ENCODE results near the gene PSEN1. TPM values are rescaled to one million over a fixed set of nuclear protein-coding genes. Genes with fewer than 3 reads are reported as not detected.

Gene PSEN1
- total and polyA plus RNA-seq, 4 donors, result 50.0 to 81.8 (median 58.4) TPM

DNA sequence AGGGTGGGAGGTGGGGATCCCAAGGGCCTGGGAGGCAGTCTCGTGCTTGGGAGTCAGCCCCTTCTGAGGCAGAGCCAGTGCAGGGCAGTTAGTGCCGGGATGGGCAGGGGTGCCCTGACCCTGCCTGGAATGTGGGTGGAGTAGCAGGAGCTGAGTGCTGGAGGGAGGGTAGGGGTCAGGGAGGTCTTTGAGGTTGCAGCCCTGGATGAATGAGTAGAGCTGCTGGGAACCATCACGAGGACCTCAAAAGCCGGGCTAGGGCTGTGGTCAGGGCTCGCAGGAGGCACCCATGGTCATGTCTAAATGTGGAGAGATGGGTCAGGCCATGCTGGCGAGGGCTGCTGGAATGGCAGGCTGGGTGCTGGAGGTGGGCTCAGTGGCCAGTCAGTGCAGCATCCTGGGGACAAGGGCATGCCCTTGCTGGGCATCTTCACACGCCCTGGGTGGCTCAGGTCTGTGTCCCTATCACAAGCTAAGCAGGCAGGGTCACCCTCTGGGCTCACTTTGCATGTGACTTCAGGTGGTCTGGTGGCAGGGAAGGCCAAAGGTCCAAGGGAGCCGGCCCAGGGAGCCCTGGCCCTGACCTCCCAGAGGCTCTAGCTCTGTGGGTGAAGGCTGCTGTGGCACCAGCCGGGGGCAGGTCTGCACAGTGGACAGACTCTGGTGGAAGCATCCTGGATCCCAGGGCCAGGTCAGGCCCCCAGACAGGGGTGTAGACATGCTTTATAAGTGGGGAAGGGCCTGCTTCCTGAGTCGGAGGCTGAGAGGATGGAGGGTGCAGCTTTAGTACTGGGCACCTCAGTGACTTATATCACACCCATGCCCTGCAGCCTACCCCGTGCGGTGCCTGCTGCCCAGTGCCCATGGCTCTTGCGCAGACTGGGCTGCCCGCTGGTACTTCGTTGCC lies 125.5 kb downstream of the PSEN1 start:
- 80% methylated on average over 15 of the region's 15 CpGs for WGBS (ENCODE audit: insufficient coverage)
- Histone ChIP-seq H3K4me3 (ENCODE audit: low read depth, low read length) (no peak overlapping the region), H3K27ac (ENCODE audit: low read depth, low read length) (no peak overlapping the region), H3K9me3 (ENCODE audit: control insufficient read depth, insufficient read depth, low read length) (no peaks in the 10 kb centered on the region), H3K27me3 (ENCODE audit: control insufficient read depth, insufficient read depth, low read length) (no peaks in the 10 kb centered on the region), H3K4me1 (ENCODE audit: control insufficient read depth, insufficient read depth, low read length) (peaks cover 16% of the 10 kb centered on the region), H3K36me3 (ENCODE audit: control insufficient read depth, insufficient read depth, low read length) (peaks cover 3% of the 10 kb centered on the region)
- DNase-seq (ENCODE audit: low read depth in 4 of 6, low spot score in 6 of 6), result no peak

DNA sequence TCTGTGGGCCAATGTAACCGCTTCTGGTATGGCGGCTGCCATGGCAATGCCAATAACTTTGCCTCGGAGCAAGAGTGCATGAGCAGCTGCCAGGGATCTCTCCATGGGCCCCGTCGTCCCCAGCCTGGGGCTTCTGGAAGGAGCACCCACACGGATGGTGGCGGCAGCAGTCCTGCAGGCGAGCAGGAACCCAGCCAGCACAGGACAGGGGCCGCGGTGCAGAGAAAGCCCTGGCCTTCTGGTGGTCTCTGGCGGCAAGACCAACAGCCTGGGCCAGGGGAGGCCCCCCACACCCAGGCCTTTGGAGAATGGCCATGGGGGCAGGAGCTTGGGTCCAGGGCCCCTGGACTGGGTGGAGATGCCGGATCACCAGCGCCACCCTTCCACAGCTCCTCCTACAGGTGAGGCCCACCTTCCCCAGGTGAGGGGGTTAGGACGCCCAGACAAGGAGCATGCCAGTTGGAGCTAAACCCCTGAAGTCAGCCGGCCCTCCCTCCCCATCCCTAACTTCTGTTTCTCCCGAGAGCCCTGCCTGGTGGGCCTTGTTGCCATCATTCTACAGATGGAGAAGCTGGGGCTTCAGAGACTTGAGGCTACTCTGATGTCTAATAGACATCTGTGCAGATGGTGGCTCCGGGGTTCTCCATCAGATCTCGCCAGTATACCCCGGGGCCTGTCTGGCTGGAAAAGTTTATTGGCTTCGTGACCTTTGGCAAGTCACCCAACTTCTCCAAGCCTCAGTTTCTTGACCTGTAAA lies 126.3 kb downstream of the PSEN1 start:
- Histone ChIP-seq H3K27ac (ENCODE audit: low read depth, low read length) (no peak overlapping the region), H3K4me1 (ENCODE audit: control insufficient read depth, insufficient read depth, low read length) (peaks cover 16% of the 10 kb centered on the region), H3K4me3 (ENCODE audit: low read depth, low read length) (no peak overlapping the region), H3K36me3 (ENCODE audit: control insufficient read depth, insufficient read depth, low read length) (peaks cover 3% of the 10 kb centered on the region), H3K27me3 (ENCODE audit: control insufficient read depth, insufficient read depth, low read length) (no peaks in the 10 kb centered on the region), H3K9me3 (ENCODE audit: control insufficient read depth, insufficient read depth, low read length) (no peaks in the 10 kb centered on the region)
- WGBS (ENCODE audit: insufficient coverage), result 89% methylated on average over 16 of the region's 20 CpGs
- DNase-seq (ENCODE audit: low read depth in 4 of 6, low spot score in 6 of 6), result no peak

- Histone ChIP-seq H3K36me3 (ENCODE audit: control insufficient read depth, insufficient read depth, low read length) (peaks cover 6% of the 10 kb centered on the region), H3K9me3 (ENCODE audit: control insufficient read depth, insufficient read depth, low read length) (no peaks in the 10 kb centered on the region), H3K4me1 (ENCODE audit: control insufficient read depth, insufficient read depth, low read length) (peaks cover 16% of the 10 kb centered on the region), H3K27me3 (ENCODE audit: control insufficient read depth, insufficient read depth, low read length) (peaks cover 4% of the 10 kb centered on the region), H3K27ac (ENCODE audit: low read depth, low read length) (no peak overlapping the region), H3K4me3 (ENCODE audit: low read depth, low read length) (no peak overlapping the region)
- DNase-seq (ENCODE audit: low read depth in 4 of 6, low spot score in 6 of 6), result no peak
- 84% methylated on average over 4 of the region's 7 CpGs for WGBS (ENCODE audit: insufficient coverage)
These were observed 127.3 kb downstream of the PSEN1 start for GRCh38 chr14:73263606-73264005.

DNA sequence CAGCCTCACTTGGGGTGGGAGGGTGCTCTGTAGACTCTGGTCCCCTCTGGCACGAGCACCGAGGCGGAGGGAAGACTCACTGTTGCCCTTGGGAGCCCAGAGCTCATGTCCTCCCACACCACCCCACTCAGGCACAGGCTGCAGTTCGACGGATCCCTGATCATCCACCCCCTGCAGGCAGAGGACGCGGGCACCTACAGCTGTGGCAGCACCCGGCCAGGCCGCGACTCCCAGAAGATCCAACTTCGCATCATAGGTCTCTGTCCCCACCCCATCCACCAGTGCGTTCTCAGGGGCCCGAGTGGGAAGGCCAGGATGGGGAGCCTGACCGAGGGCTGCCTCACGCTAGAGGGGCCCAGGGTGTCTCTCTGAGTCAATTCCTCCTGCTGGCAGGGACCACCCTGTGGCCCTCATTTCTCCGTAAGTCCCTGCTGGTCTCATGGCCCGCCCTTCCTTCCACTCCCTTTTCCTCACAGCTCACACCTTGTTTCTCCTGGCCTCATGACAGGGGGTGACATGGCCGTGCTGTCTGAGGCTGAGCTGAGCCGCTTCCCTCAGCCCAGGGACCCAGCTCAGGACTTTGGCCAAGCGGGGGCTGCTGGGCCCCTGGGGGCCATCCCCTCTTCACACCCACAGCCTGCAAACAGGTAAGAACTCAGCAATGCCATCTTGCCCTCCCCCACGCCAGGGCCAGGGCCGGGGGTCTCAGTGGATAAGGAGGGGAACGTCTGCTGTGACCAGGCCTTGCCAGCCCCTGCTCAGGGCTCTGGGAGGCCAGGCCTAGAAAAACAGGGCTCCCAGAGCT lies 128.0 kb downstream of the PSEN1 start:
- H3K27me3 ChIP-seq (ENCODE audit: control insufficient read depth, insufficient read depth, low read length), result peaks cover 4% of the 10 kb centered on the region
- WGBS (ENCODE audit: insufficient coverage), result 88% methylated on average over 18 of the region's 23 CpGs
- H3K4me1 ChIP-seq (ENCODE audit: control insufficient read depth, insufficient read depth, low read length), result peaks cover 16% of the 10 kb centered on the region
- H3K27ac ChIP-seq (ENCODE audit: low read depth, low read length), result no peak overlapping the region
- no peaks in the 10 kb centered on the region for H3K9me3 ChIP-seq (ENCODE audit: control insufficient read depth, insufficient read depth, low read length)
- DNase-seq (ENCODE audit: low read depth in 4 of 6, low spot score in 6 of 6), result no peak
- H3K4me3 ChIP-seq (ENCODE audit: low read depth, low read length), result no peak overlapping the region
- peaks cover 6% of the 10 kb centered on the region for H3K36me3 ChIP-seq (ENCODE audit: control insufficient read depth, insufficient read depth, low read length)

DNA sequence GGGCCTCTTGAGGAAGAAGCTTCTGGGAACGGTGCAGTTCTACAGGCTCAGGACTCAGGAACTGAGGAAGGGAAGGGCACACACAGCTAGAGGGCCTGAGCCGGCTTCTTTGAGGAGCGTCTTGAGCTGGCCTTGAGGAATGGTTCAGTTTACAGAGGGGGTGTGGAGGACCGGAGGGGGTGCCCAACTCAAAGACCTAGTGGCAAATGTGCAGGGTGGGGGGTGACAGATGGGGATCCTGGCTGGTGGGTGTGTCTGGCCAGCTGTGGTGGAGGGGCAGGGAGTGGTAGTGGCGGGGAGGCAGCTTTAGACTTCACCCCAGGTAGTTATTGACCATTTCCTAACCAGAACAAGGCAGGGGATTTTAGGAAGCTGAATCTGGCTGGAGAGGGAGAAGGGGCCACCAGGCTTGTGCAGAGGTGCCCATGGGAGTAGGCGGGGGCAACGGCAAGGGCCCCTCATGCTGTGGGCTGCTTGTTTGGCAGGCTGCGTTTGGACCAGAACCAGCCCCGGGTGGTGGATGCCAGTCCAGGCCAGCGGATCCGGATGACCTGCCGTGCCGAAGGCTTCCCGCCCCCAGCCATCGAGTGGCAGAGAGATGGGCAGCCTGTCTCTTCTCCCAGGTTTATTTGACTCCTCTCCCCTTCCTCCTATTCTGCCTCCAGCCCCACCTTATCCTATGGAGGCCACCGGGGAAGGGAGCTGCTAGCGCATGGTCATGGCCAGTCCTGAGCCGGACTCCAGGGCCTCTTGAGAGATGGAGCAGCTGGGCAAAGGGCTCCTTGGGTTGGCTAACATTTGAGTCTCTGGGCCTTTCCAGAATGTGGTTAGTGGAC lies 128.8 kb downstream of the PSEN1 start:
- DNase-seq (ENCODE audit: low read depth in 4 of 6, low spot score in 6 of 6), result no peak
- H3K36me3 ChIP-seq (ENCODE audit: control insufficient read depth, insufficient read depth, low read length), result peaks cover 6% of the 10 kb centered on the region
- H3K4me3 ChIP-seq (ENCODE audit: low read depth, low read length), result no peak overlapping the region
- H3K4me1 ChIP-seq (ENCODE audit: control insufficient read depth, insufficient read depth, low read length), result peaks cover 24% of the 10 kb centered on the region
- no peaks in the 10 kb centered on the region for H3K9me3 ChIP-seq (ENCODE audit: control insufficient read depth, insufficient read depth, low read length)
- H3K27ac ChIP-seq (ENCODE audit: low read depth, low read length), result no peak overlapping the region
- WGBS (ENCODE audit: insufficient coverage), result 81% methylated on average over 16 of the region's 18 CpGs
- H3K27me3 ChIP-seq (ENCODE audit: control insufficient read depth, insufficient read depth, low read length), result peaks cover 4% of the 10 kb centered on the region

DNA sequence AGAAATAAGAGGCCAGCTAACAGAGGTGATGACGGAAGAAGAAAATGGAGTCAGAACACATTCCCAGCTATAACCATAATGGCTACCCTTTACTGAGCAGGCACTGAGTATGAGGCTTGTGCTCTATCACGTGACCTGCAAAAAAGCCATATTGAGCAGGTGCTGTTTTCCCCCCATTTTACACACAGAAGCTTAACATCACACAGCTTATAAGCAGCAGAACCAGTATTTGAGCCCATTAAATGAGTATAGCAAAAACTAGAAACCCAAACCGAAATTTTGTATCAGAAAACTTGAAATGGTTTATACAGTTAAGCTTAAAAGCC lies 129.4 kb downstream of the PSEN1 start:
- no peak for DNase-seq (ENCODE audit: low read depth in 4 of 6, low spot score in 6 of 6)
- H3K36me3 ChIP-seq (ENCODE audit: control insufficient read depth, insufficient read depth, low read length), result peaks cover 6% of the 10 kb centered on the region
- H3K27ac ChIP-seq (ENCODE audit: low read depth, low read length), result no peak overlapping the region
- H3K4me3 ChIP-seq (ENCODE audit: low read depth, low read length), result no peak overlapping the region
- H3K27me3 ChIP-seq (ENCODE audit: control insufficient read depth, insufficient read depth, low read length), result peaks cover 7% of the 10 kb centered on the region
- 100% methylated on average over 1 of the region's 3 CpGs for WGBS (ENCODE audit: insufficient coverage)
- peaks cover 23% of the 10 kb centered on the region for H3K4me1 ChIP-seq (ENCODE audit: control insufficient read depth, insufficient read depth, low read length)
- H3K9me3 ChIP-seq (ENCODE audit: control insufficient read depth, insufficient read depth, low read length), result no peaks in the 10 kb centered on the region

DNA sequence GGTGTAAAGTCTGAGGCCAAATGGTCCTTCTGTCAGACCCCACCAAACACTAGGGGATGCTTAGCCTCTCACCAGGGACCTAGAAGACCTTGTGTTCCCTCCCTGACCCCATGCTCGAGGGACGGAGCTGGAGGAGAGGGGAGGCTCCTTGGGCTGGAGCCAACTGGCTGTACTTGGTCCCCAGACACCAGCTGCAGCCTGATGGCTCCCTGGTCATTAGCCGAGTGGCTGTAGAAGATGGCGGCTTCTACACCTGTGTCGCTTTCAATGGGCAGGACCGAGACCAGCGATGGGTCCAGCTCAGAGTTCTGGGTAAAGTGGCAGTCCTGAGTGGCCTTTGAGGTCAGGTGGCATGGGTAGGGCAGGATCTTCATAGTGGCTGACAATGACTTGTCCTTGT lies 130.0 kb downstream of the PSEN1 start:
- Histone ChIP-seq H3K4me3 (ENCODE audit: low read depth, low read length) (no peak overlapping the region), H3K27ac (ENCODE audit: low read depth, low read length) (no peak overlapping the region), H3K36me3 (ENCODE audit: control insufficient read depth, insufficient read depth, low read length) (peaks cover 6% of the 10 kb centered on the region), H3K9me3 (ENCODE audit: control insufficient read depth, insufficient read depth, low read length) (no peaks in the 10 kb centered on the region), H3K4me1 (ENCODE audit: control insufficient read depth, insufficient read depth, low read length) (peaks cover 17% of the 10 kb centered on the region), H3K27me3 (ENCODE audit: control insufficient read depth, insufficient read depth, low read length) (peaks cover 7% of the 10 kb centered on the region)
- WGBS (ENCODE audit: insufficient coverage), result 79% methylated on average over 7 of the region's 7 CpGs
- DNase-seq (ENCODE audit: low read depth in 4 of 6, low spot score in 6 of 6), result no peak

DNA sequence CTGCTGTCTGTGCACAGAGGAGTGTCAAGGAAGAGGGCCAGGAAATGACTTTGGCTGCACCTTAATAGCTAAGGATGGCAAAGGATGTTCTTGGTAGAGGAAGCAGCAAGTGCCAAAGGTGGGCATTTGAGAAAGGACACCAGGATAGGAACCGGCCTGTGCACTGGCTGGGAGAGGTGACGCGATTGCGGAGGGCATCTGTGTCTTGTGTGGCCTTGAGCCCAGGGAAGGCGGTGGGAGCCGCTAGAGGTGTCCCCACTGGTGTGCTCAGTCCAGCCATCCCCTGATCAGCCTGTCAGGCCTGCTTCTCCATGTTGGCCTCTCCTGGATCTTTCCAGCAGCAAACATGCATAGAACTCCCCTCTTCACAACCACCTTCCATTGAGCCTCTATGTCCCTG lies 131.2 kb downstream of the PSEN1 start:
- Histone ChIP-seq H3K9me3 (ENCODE audit: control insufficient read depth, insufficient read depth, low read length) (no peaks in the 10 kb centered on the region), H3K27ac (ENCODE audit: low read depth, low read length) (no peak overlapping the region), H3K4me1 (ENCODE audit: control insufficient read depth, insufficient read depth, low read length) (peaks cover 10% of the 10 kb centered on the region), H3K36me3 (ENCODE audit: control insufficient read depth, insufficient read depth, low read length) (peaks cover 6% of the 10 kb centered on the region), H3K27me3 (ENCODE audit: control insufficient read depth, insufficient read depth, low read length) (peaks cover 7% of the 10 kb centered on the region), H3K4me3 (ENCODE audit: low read depth, low read length) (no peak overlapping the region)
- no peak for DNase-seq (ENCODE audit: low read depth in 4 of 6, low spot score in 6 of 6)
- 97% methylated on average over 6 of the region's 6 CpGs for WGBS (ENCODE audit: insufficient coverage)
